Keratinocyte (primary cell): Measurements from ENCODE around the gene INTS3. TPM values are rescaled to one million over a fixed set of nuclear protein-coding genes. Genes with fewer than 3 reads are reported as not detected.

Experiments used
- DNase-seq: peaks from one replicate; pipeline ENCODE4 v3.0.0-alpha.2; 2011; ENCODE audit warnings: low read depth, missing footprints, low spot score
- FAIRE-seq: peaks from 2 replicates; lab custom pipeline; 2011; peaks lifted over from hg19 to GRCh38; lab: Jason Lieb, UNC
- H2AFZ ChIP-seq: 2 replicates; pipeline ENCODE4 v1.6.0; 2012; ENCODE audit warnings: low read length, control low read depth, inconsistent platforms; ENCODE audit not compliant: control insufficient read depth
- H3K27ac ChIP-seq: 2 replicates; pipeline ENCODE4 v1.5.1; 2011; ENCODE audit warnings: low read length; ENCODE audit not compliant: control insufficient read depth, insufficient read depth
- H3K27me3 ChIP-seq: 3 replicates; pipeline ENCODE4 v1.6.0; 2011; ENCODE audit warnings: low read length; ENCODE audit not compliant: control insufficient read depth, insufficient read depth; ENCODE audit errors: extremely low read depth
- H3K36me3 ChIP-seq, 2 experiments: 2 replicates in 1 of 2; 3 replicates in 1 of 2; pipeline ENCODE4 v1.5.1; 2011; ENCODE audit warnings: low read length in 2 of 2, mild to moderate bottlenecking in 1 of 2; ENCODE audit not compliant: control insufficient read depth in 2 of 2, insufficient read depth in 2 of 2; ENCODE audit errors: extremely low read depth in 1 of 2
- H3K4me1 ChIP-seq: 3 replicates; pipeline ENCODE4 v1.5.1; 2011; ENCODE audit warnings: low read length; ENCODE audit not compliant: control insufficient read depth, insufficient read depth; ENCODE audit errors: extremely low read depth
- H3K4me2 ChIP-seq: 3 replicates; pipeline ENCODE4 v1.6.0; 2011; ENCODE audit warnings: low read depth, low read length; ENCODE audit not compliant: control insufficient read depth, insufficient read depth; ENCODE audit errors: extremely low read depth
- H3K4me3 ChIP-seq, 3 experiments: fragments of 200-600 bp in 1 of 3; sonication (generic) in 1 of 3; 2 replicates in 2 of 3; 3 replicates in 1 of 3; pipeline ENCODE4 v1.5.1; 2011 to 2016; ENCODE audit warnings: low read length in 3 of 3, mild to moderate bottlenecking in 3 of 3, control low read depth in 2 of 3, inconsistent platforms in 1 of 3, low read depth in 1 of 3, mixed read lengths in 1 of 3, mixed run types in 1 of 3, moderate library complexity in 1 of 3; ENCODE audit not compliant: control insufficient read depth in 2 of 3, insufficient read depth in 2 of 3; ENCODE audit errors: extremely low read depth in 1 of 3
- H3K79me2 ChIP-seq: 2 replicates; pipeline ENCODE4 v1.6.0; 2012; ENCODE audit warnings: low read length; ENCODE audit not compliant: control insufficient read depth, insufficient read depth
- H3K9ac ChIP-seq: 3 replicates; pipeline ENCODE4 v1.6.0; 2011; ENCODE audit warnings: low read length; ENCODE audit not compliant: control insufficient read depth, insufficient read depth; ENCODE audit errors: extremely low read depth
- H3K9me1 ChIP-seq: 3 replicates; pipeline ENCODE4 v1.6.0; 2011; ENCODE audit warnings: low read length; ENCODE audit not compliant: control insufficient read depth, insufficient read depth; ENCODE audit errors: extremely low read depth
- H3K9me3 ChIP-seq: 2 replicates; pipeline ENCODE4 v1.5.1; 2012; ENCODE audit warnings: low read depth, low read length; ENCODE audit not compliant: control insufficient read depth
- H4K20me1 ChIP-seq: 3 replicates; pipeline ENCODE4 v1.6.0; 2011; ENCODE audit warnings: low read length; ENCODE audit not compliant: control insufficient read depth, insufficient read depth; ENCODE audit errors: extremely low read depth
- CTCF ChIP-seq, 3 experiments: IDR thresholded peaks in 1 of 3; conservative IDR thresholded peaks in 1 of 3; optimal IDR thresholded peaks in 1 of 3; 2 replicates in 2 of 3; 3 replicates in 1 of 3; pipeline versions ENCODE3 to v1.5.1; 2011; ENCODE audit warnings: low read length in 3 of 3, mild to moderate bottlenecking in 3 of 3, moderate library complexity in 2 of 3, control low read depth in 1 of 3, inconsistent platforms in 1 of 3; ENCODE audit not compliant: insufficient read depth in 2 of 3; ENCODE audit errors: extremely low read depth in 1 of 3
- EZH2 ChIP-seq: IDR thresholded peaks from one replicate; pipeline ENCODE4 v1.6.1; 2012; ENCODE audit warnings: inconsistent platforms, mild to moderate bottlenecking, low read length, moderate library complexity
- dilution Hi-C: fragments of 300-500 bp; cut with MboI; formaldehyde crosslinking; loops from one replicate; pipeline ENCODE4 v1.7.0; 2020; ENCODE audit warnings: low sequenced_read_pairs; ENCODE audit not compliant: extremely low pct_ligation_motif_present
- polyA plus RNA-seq, 5 experiments: library from polyadenylated mRNA; depleted of rRNA in 3 of 5; stranded (reverse) in 3 of 5; stranded (forward) in 1 of 5; unstranded in 1 of 5; fragments of >200 nt; gene quantifications; 1 replicate in 1 of 5; 2 replicates in 3 of 5; 3 replicates in 1 of 5; pipeline versions ENCODE4 v1.2.1 to v1.2.3, GENCODE V29; 2011 to 2012; ENCODE audit warnings: missing spikeins in 2 of 5, low read depth in 1 of 5, low replicate concordance in 1 of 5

INTS3 gene
- polyA plus RNA-seq, 1 donor (not counting 4 experiments of a cell fraction or from before 2014, with no cell fraction given): 24.6 TPM

DNA sequence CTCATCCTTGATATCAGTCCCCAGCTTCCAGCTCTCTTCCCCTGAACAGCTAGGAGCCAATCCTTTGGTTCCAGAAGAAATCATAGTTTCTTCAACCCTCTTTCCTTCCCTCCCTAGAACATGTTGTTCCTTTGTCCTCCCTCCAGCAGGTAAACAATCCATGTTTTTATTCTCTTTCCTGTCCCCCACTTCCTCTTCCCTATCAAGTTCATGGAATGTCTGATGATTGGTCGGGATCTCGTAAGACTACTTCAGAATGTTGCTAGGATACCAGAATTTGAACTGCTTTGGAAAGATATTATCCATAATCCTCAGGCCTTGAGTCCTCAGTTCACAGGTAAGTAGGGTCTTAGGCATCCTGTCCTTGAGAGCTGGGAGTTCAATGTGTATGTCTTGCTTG, 24.2 kb downstream of the INTS3 start:
- no peak overlapping the region for H3K4me3 ChIP-seq
- H3K27ac ChIP-seq: no peak overlapping the region
- no peaks in the 10 kb centered on the region for H4K20me1 ChIP-seq
- DNase-seq: no peak
- no peak for FAIRE-seq
- H3K9me1 ChIP-seq: no peaks in the 10 kb centered on the region
- no peak overlapping the region for H2AFZ ChIP-seq
- dilution Hi-C loops: no loop called here
- H3K9me3 ChIP-seq: no peaks in the 10 kb centered on the region
- H3K36me3 ChIP-seq: peaks cover 34 to 39% of the 10 kb centered on the region in 2 experiments
- no peak for TF ChIP-seq CTCF (optimal IDR thresholded peaks at IDR 0.05 in 1 of 3, IDR thresholded peaks at IDR 0.05 in 1 of 3, conservative IDR thresholded peaks at IDR 0.05 in 1 of 3; ENCODE audit: extremely low read depth in 1 of 3, insufficient read depth in 2 of 3, low read length in 3 of 3)
- no peak for TF ChIP-seq EZH2
- H3K9ac ChIP-seq: no peak overlapping the region
- no peaks in the 10 kb centered on the region for H3K79me2 ChIP-seq
- H3K4me2 ChIP-seq: no peak overlapping the region
- H3K27me3 ChIP-seq: no peaks in the 10 kb centered on the region
- H3K4me1 ChIP-seq: no peaks in the 10 kb centered on the region

DNA sequence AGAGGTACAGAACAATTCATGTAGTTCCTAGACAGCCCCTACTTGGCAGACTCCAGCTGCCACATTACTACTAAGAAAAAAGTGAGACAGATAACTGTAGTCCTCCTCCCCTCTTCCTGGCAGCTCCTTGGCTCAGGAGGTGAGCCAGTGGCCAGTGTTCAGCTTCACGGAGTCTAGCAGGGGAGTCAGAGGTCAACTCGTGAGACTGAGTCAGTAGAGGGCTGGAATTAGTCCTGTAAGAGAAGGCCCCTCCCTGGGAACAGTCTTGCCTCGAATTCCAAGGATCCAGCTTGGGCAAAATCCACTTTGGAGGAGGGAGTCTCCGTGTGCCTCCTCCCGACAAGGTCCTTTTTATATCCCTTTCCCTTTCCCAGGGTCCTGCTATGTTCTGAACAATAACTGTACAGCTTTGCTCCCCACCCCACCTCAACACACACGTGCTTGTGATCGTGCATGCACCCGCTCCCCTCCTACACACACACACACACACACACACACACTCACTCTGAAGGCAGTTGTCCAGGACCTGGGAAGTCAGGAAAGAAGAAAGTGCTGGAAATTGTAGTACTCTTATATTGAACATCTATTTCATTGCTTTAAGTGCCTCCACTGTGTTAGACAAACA, 24.8 kb downstream of the INTS3 start:
- no peak overlapping the region for H3K4me3 ChIP-seq
- TF ChIP-seq EZH2: no peak
- no peaks in the 10 kb centered on the region for H3K27me3 ChIP-seq
- H2AFZ ChIP-seq: no peak overlapping the region
- DNase-seq (no peak), FAIRE-seq (no peak)
- H3K79me2 ChIP-seq: no peaks in the 10 kb centered on the region
- H3K9ac ChIP-seq: no peak overlapping the region
- no peak overlapping the region for H3K27ac ChIP-seq
- H3K4me1 ChIP-seq: no peaks in the 10 kb centered on the region
- dilution Hi-C loops: no loop called here
- peaks cover 35 to 37% of the 10 kb centered on the region in 2 experiments for H3K36me3 ChIP-seq
- H3K4me2 ChIP-seq: no peak overlapping the region
- H3K9me3 ChIP-seq: no peaks in the 10 kb centered on the region
- no peaks in the 10 kb centered on the region for H4K20me1 ChIP-seq
- no peaks in the 10 kb centered on the region for H3K9me1 ChIP-seq

GRCh38 chr1:153754266-153754665, 26.4 kb downstream of the INTS3 start:
- H3K4me3 ChIP-seq: no peak overlapping the region
- no peak overlapping the region for H3K4me2 ChIP-seq
- no peaks in the 10 kb centered on the region for H3K9me1 ChIP-seq
- FAIRE-seq (no peak), DNase-seq (no peak)
- no peaks in the 10 kb centered on the region for H4K20me1 ChIP-seq
- no peaks in the 10 kb centered on the region for H3K4me1 ChIP-seq
- no peak overlapping the region for H3K9ac ChIP-seq
- H3K79me2 ChIP-seq: no peaks in the 10 kb centered on the region
- peaks cover 32 to 42% of the 10 kb centered on the region in 2 experiments for H3K36me3 ChIP-seq
- H2AFZ ChIP-seq: no peak overlapping the region
- H3K27me3 ChIP-seq: no peaks in the 10 kb centered on the region
- H3K27ac ChIP-seq: no peak overlapping the region
- H3K9me3 ChIP-seq: no peaks in the 10 kb centered on the region
- TF ChIP-seq CTCF (optimal IDR thresholded peaks at IDR 0.05 in 1 of 3, IDR thresholded peaks at IDR 0.05 in 1 of 3, conservative IDR thresholded peaks at IDR 0.05 in 1 of 3; ENCODE audit: extremely low read depth in 1 of 3, insufficient read depth in 2 of 3, low read length in 3 of 3) (no peak), EZH2 (no peak)
- dilution Hi-C loops: no loop called here
